Measurements from ENCODE around the gene DLG1.

GRCh38 chr3:197212290-197212689, 86.1 kb downstream of the DLG1 start:
- TF ChIP-seq CTCF (IDR thresholded peaks at IDR 0.05) = no peak
- TF ChIP-seq POLR2A (IDR thresholded peaks at IDR 0.05) = no peak
